T-helper 2 cell treated with Interferon-gamma antibody and Interleukin-4, amounts not matched to agents 5 μg/mL and 100 μg/mL, for 36 hours (primary cell): Measurements from ENCODE around the gene GLP1R.

Source experiments
- DNase-seq: peaks from one replicate; pipeline ENCODE4 v3.0.0; 2021; ENCODE audit warnings: low spot score
- H3K27ac Mint-ChIP-seq: one replicate; pipeline ENCODE4 v1.8.0; 2021; ENCODE audit warnings: mild to moderate bottlenecking, mixed read lengths
- H3K27me3 Mint-ChIP-seq: one replicate; pipeline ENCODE4 v1.8.0; 2021; ENCODE audit warnings: low read depth, mixed read lengths
- H3K36me3 Mint-ChIP-seq: one replicate; pipeline ENCODE4 v1.8.0; 2021; ENCODE audit warnings: low read depth, mixed read lengths
- H3K4me1 Mint-ChIP-seq: one replicate; pipeline ENCODE4 v1.8.0; 2021; ENCODE audit warnings: low read depth, mixed read lengths
- H3K4me3 Mint-ChIP-seq: one replicate; pipeline ENCODE4 v1.8.0; 2022; ENCODE audit warnings: mild to moderate bottlenecking, moderate library complexity, mixed read lengths
- H3K9me3 Mint-ChIP-seq: one replicate; pipeline ENCODE4 v1.8.0; 2021; ENCODE audit warnings: mixed read lengths

The GLP1R gene

GRCh38 chr6:39095578-39095977, 47.0 kb downstream of the GLP1R start:
- Mint-ChIP-seq H3K4me3 (no peak overlapping the region), H3K4me1 (peaks cover 4% of the 10 kb centered on the region), H3K27ac (no peak overlapping the region), H3K27me3 (peaks cover 23% of the 10 kb centered on the region), H3K36me3 (no peaks in the 10 kb centered on the region), H3K9me3 (no peaks in the 10 kb centered on the region)
- DNase-seq: no peak

- Mint-ChIP-seq H3K36me3 (peaks cover 17% of the 10 kb centered on the region), H3K9me3 (no peaks in the 10 kb centered on the region), H3K27me3 (no peaks in the 10 kb centered on the region), H3K4me3 (no peak overlapping the region), H3K4me1 (peaks cover 5% of the 10 kb centered on the region), H3K27ac (no peak overlapping the region)
- DNase-seq: no peak
These were observed 51.8 kb downstream of the GLP1R start for GRCh38 chr6:39100358-39100757.

GRCh38 chr6:39102071-39102820, 53.7 kb downstream of the GLP1R start:
- H3K4me3 Mint-ChIP-seq: no peak overlapping the region
- H3K36me3 Mint-ChIP-seq: peaks cover 22% of the 10 kb centered on the region
- no peaks in the 10 kb centered on the region for H3K9me3 Mint-ChIP-seq
- H3K4me1 Mint-ChIP-seq: peaks cover 6% of the 10 kb centered on the region
- no peak for DNase-seq
- no peaks in the 10 kb centered on the region for H3K27me3 Mint-ChIP-seq
- H3K27ac Mint-ChIP-seq: no peak overlapping the region

- no peak overlapping the region for H3K4me3 Mint-ChIP-seq
- no peaks in the 10 kb centered on the region for H3K9me3 Mint-ChIP-seq
- no peaks in the 10 kb centered on the region for H3K27me3 Mint-ChIP-seq
- DNase-seq: no peak
- peaks cover 23% of the 10 kb centered on the region for H3K36me3 Mint-ChIP-seq
- H3K4me1 Mint-ChIP-seq: peaks cover 9% of the 10 kb centered on the region
- H3K27ac Mint-ChIP-seq: no peak overlapping the region
These were observed 54.2 kb downstream of the GLP1R start for GRCh38 chr6:39102821-39103136.

GRCh38 chr6:39104528-39104927, 55.9 kb downstream of the GLP1R start:
- Mint-ChIP-seq H3K9me3 (no peaks in the 10 kb centered on the region), H3K27me3 (no peaks in the 10 kb centered on the region), H3K27ac (no peak overlapping the region), H3K4me3 (no peak overlapping the region), H3K36me3 (peaks cover 31% of the 10 kb centered on the region), H3K4me1 (peaks cover 14% of the 10 kb centered on the region)
- no peak for DNase-seq

- Mint-ChIP-seq H3K9me3 (no peaks in the 10 kb centered on the region), H3K36me3 (peaks cover 44% of the 10 kb centered on the region), H3K4me3 (no peak overlapping the region), H3K27ac (no peak overlapping the region), H3K4me1 (peaks cover 30% of the 10 kb centered on the region), H3K27me3 (no peaks in the 10 kb centered on the region)
- DNase-seq: no peak
These were observed 58.5 kb downstream of the GLP1R start for GRCh38 chr6:39107034-39107433.

- no peak overlapping the region for H3K27ac Mint-ChIP-seq
- peaks cover 46% of the 10 kb centered on the region for H3K36me3 Mint-ChIP-seq
- no peak for DNase-seq
- no peak overlapping the region for H3K4me3 Mint-ChIP-seq
- no peaks in the 10 kb centered on the region for H3K27me3 Mint-ChIP-seq
- peaks cover 36% of the 10 kb centered on the region for H3K4me1 Mint-ChIP-seq
- no peaks in the 10 kb centered on the region for H3K9me3 Mint-ChIP-seq
These were observed 59.1 kb downstream of the GLP1R start for GRCh38 chr6:39107641-39108040.

GRCh38 chr6:39108041-39108839, 59.7 kb downstream of the GLP1R start:
- Mint-ChIP-seq H3K9me3 (no peaks in the 10 kb centered on the region), H3K4me1 (peaks cover 41% of the 10 kb centered on the region), H3K4me3 (no peak overlapping the region), H3K27me3 (no peaks in the 10 kb centered on the region), H3K36me3 (peaks cover 42% of the 10 kb centered on the region), H3K27ac (no peak overlapping the region)
- DNase-seq: no peak

GRCh38 chr6:39111280-39111679, 62.7 kb downstream of the GLP1R start:
- Mint-ChIP-seq H3K27ac (peak overlapping the region; percentile 96), H3K4me1 (peaks cover 57% of the 10 kb centered on the region), H3K4me3 (peak overlapping the region; percentile 81), H3K36me3 (peaks cover 28% of the 10 kb centered on the region), H3K27me3 (no peaks in the 10 kb centered on the region), H3K9me3 (no peaks in the 10 kb centered on the region)
- no peak for DNase-seq

- Mint-ChIP-seq H3K36me3 (peaks cover 22% of the 10 kb centered on the region), H3K27me3 (no peaks in the 10 kb centered on the region), H3K9me3 (no peaks in the 10 kb centered on the region), H3K4me3 (peak overlapping the region; percentile 95), H3K27ac (peak overlapping the region; percentile 97), H3K4me1 (peaks cover 54% of the 10 kb centered on the region)
- DNase-seq: no peak
These were observed 65.2 kb downstream of the GLP1R start for GRCh38 chr6:39113788-39114187.

- Mint-ChIP-seq H3K4me3 (peak overlapping the region; percentile 95), H3K27me3 (no peaks in the 10 kb centered on the region), H3K36me3 (peaks cover 17% of the 10 kb centered on the region), H3K9me3 (no peaks in the 10 kb centered on the region), H3K27ac (peak overlapping the region; percentile 97), H3K4me1 (peaks cover 51% of the 10 kb centered on the region)
- DNase-seq: no peak
These were observed 65.8 kb downstream of the GLP1R start for GRCh38 chr6:39114388-39114703.

- peak; percentile 97 for DNase-seq
- peaks cover 51% of the 10 kb centered on the region for H3K4me1 Mint-ChIP-seq
- H3K9me3 Mint-ChIP-seq: no peaks in the 10 kb centered on the region
- H3K36me3 Mint-ChIP-seq: peaks cover 11% of the 10 kb centered on the region
- no peaks in the 10 kb centered on the region for H3K27me3 Mint-ChIP-seq
- H3K27ac Mint-ChIP-seq: peak within 1 kb of the TSS; percentile 97
- peak within 1 kb of the TSS; percentile 95 for H3K4me3 Mint-ChIP-seq
These were observed 66.4 kb downstream of the GLP1R start, which contains the start of gene SAYSD1 for GRCh38 chr6:39114704-39115599. Gene SAYSD1 (minus strand): TSS chr6:39115186. CDS start chr6:39115089, 97 bp downstream.

GRCh38 chr6:39118921-39119320, 70.3 kb downstream of the GLP1R start:
- H3K4me3 Mint-ChIP-seq: no peak overlapping the region

GRCh38 chr6:39124114-39124513, 75.5 kb downstream of the GLP1R start:
- H3K4me1 Mint-ChIP-seq: no peaks in the 10 kb centered on the region
- DNase-seq: no peak
- H3K4me3 Mint-ChIP-seq: no peak overlapping the region
- no peaks in the 10 kb centered on the region for H3K36me3 Mint-ChIP-seq
- peaks cover 9% of the 10 kb centered on the region for H3K27me3 Mint-ChIP-seq
- no peaks in the 10 kb centered on the region for H3K9me3 Mint-ChIP-seq
- no peak overlapping the region for H3K27ac Mint-ChIP-seq

More at GRCh38 chr6:39118921-39119320, 70.3 kb downstream of the GLP1R start:
- Mint-ChIP-seq H3K4me1 (peaks cover 13% of the 10 kb centered on the region), H3K27ac (no peak overlapping the region), H3K27me3 (peaks cover 9% of the 10 kb centered on the region), H3K9me3 (no peaks in the 10 kb centered on the region), H3K36me3 (no peaks in the 10 kb centered on the region)
- DNase-seq: no peak
